HepG2 (cell line): ENCODE results near the gene AK2. TPM values are rescaled to one million over a fixed set of nuclear protein-coding genes. Genes with fewer than 3 reads are reported as not detected.

Source experiments
- FOXO1 ChIP-seq: sonication (generic); formaldehyde crosslinking; IDR thresholded peaks from 2 replicates; pipeline ENCODE4 v1.4.0; 2020; ENCODE audit warnings: missing genetic modification reagents
- HNF4G ChIP-seq, 2 experiments: sonication (generic) in 1 of 2; formaldehyde crosslinking in 1 of 2; IDR thresholded peaks; 2 replicates each; pipeline versions ENCODE4 v1.4.0 to v1.6.1; 2011 to 2020; ENCODE audit warnings: borderline replicate concordance in 2 of 2, low read depth in 2 of 2, mild to moderate bottlenecking in 2 of 2, low read length in 1 of 2, missing genetic modification reagents in 1 of 2, moderate library complexity in 1 of 2
- IKZF1 ChIP-seq: fragments of 450-650 bp; IDR thresholded peaks from 2 replicates; pipeline ENCODE4 v1.7.1; 2016
- MXI1 ChIP-seq: IDR thresholded peaks from 3 replicates; pipeline ENCODE4 v1.6.1; 2012; ENCODE audit warnings: low read depth, low read length, inconsistent platforms, borderline replicate concordance
- NONO ChIP-seq, 2 experiments: fragments of 450-650 bp in 1 of 2; sonication (generic) in 1 of 2; formaldehyde crosslinking in 1 of 2; IDR thresholded peaks in 1 of 2; conservative IDR thresholded peaks in 1 of 2; 2 replicates each; pipeline versions ENCODE4 v1.6.1 to v1.8.0; 2017 to 2022; ENCODE audit warnings: mild to moderate bottlenecking in 1 of 2, missing genetic modification reagents in 1 of 2, moderate library complexity in 1 of 2
- RFX5 ChIP-seq: IDR thresholded peaks from 2 replicates; pipeline ENCODE4 v1.6.1; 2011; ENCODE audit warnings: low read depth, low read length, improper control_type of control experiment
- TEAD3 ChIP-seq: optimal IDR thresholded peaks from 2 replicates; pipeline ENCODE3; 2016; ENCODE audit warnings: borderline replicate concordance
- ZNF605 ChIP-seq: sonication (generic); formaldehyde crosslinking; IDR thresholded peaks from 2 replicates; pipeline ENCODE4 v1.8.0; 2022; ENCODE audit warnings: mild to moderate bottlenecking, missing genetic modification reagents
- polyA plus RNA-seq, 8 experiments: library from polyadenylated mRNA; depleted of rRNA in 3 of 8; stranded (reverse) in 7 of 8; unstranded in 1 of 8; fragments of >200 nt; fragmentation: Illumina TruSeq in 4 of 8; extraction: Trizol in 4 of 8; gene quantifications; 2 replicates each; pipeline versions ENCODE4 v1.2.1 to v1.2.3, GENCODE V29; 2011 to 2016; ENCODE audit warnings: low read depth in 4 of 8, missing spikeins in 1 of 8, mixed read lengths in 1 of 8; ENCODE audit not compliant: insufficient read depth in 1 of 8
- total RNA-seq, 5 experiments: library from RNA; depleted of rRNA; stranded (reverse); fragments of >200 nt; fragmentation: Illumina TruSeq; extraction: Trizol; gene quantifications; 2 replicates each; pipeline ENCODE4 v1.2.3, GENCODE V29; 2016; ENCODE audit warnings: low read depth in 1 of 5
- TF ChIP-seq, protein P1 (sequence below): IDR thresholded peaks from 2 replicates; pipeline ENCODE4 v1.6.1; 2016; ENCODE audit warnings: low read depth, missing genetic modification reagents, missing compliant biosample characterization
- TF ChIP-seq, protein P2 (sequence below): sonication (generic); formaldehyde crosslinking; IDR thresholded peaks from 2 replicates; pipeline ENCODE4 v1.5.1; 2020; ENCODE audit warnings: mild to moderate bottlenecking, missing genetic modification reagents, moderate library complexity
- TF ChIP-seq, protein P3 (sequence below): sonication (generic); formaldehyde crosslinking; IDR thresholded peaks from 2 replicates; pipeline ENCODE4 v1.4.0; 2020; ENCODE audit warnings: missing genetic modification reagents
- TF ChIP-seq, protein P4 (sequence below): sonication (generic); formaldehyde crosslinking; IDR thresholded peaks from 2 replicates; pipeline ENCODE4 v1.8.1; 2023; ENCODE audit warnings: mild to moderate bottlenecking, inconsistent platforms, moderate library complexity, missing genetic modification reagents, borderline replicate concordance

The AK2 gene
- total and polyA plus RNA-seq, 2 of the 13 experiments (the other 11 are each of a cell fraction or from before 2014, with no cell fraction given): 170 to 188 TPM

DNA sequence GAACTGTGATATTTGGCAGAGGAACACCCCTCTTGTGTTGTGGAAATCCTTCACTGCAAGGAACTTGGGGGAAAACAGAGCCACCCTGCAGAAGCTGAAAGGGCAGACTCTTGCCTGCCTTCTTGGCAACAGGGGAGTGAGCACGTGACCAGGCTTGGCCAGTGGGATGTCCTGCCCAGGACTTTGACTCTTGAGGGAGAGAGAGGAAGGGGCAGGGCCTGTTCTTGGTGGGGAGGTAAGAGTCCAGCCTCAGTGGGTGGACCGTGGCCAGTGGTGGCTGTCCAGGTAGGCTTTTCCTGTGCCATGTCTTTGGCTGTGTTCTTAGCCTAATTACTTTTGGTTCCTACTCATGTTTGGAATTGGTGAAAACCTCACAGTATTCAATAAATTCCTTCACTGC, 8.6 kb upstream of the AK2 start (continued):
- TF ChIP-seq, protein P1, sequence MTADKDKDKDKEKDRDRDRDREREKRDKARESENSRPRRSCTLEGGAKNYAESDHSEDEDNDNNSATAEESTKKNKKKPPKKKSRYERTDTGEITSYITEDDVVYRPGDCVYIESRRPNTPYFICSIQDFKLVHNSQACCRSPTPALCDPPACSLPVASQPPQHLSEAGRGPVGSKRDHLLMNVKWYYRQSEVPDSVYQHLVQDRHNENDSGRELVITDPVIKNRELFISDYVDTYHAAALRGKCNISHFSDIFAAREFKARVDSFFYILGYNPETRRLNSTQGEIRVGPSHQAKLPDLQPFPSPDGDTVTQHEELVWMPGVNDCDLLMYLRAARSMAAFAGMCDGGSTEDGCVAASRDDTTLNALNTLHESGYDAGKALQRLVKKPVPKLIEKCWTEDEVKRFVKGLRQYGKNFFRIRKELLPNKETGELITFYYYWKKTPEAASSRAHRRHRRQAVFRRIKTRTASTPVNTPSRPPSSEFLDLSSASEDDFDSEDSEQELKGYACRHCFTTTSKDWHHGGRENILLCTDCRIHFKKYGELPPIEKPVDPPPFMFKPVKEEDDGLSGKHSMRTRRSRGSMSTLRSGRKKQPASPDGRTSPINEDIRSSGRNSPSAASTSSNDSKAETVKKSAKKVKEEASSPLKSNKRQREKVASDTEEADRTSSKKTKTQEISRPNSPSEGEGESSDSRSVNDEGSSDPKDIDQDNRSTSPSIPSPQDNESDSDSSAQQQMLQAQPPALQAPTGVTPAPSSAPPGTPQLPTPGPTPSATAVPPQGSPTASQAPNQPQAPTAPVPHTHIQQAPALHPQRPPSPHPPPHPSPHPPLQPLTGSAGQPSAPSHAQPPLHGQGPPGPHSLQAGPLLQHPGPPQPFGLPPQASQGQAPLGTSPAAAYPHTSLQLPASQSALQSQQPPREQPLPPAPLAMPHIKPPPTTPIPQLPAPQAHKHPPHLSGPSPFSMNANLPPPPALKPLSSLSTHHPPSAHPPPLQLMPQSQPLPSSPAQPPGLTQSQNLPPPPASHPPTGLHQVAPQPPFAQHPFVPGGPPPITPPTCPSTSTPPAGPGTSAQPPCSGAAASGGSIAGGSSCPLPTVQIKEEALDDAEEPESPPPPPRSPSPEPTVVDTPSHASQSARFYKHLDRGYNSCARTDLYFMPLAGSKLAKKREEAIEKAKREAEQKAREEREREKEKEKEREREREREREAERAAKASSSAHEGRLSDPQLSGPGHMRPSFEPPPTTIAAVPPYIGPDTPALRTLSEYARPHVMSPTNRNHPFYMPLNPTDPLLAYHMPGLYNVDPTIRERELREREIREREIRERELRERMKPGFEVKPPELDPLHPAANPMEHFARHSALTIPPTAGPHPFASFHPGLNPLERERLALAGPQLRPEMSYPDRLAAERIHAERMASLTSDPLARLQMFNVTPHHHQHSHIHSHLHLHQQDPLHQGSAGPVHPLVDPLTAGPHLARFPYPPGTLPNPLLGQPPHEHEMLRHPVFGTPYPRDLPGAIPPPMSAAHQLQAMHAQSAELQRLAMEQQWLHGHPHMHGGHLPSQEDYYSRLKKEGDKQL (CRISPR knock-in tag): no peak
- TF ChIP-seq, protein P2, sequence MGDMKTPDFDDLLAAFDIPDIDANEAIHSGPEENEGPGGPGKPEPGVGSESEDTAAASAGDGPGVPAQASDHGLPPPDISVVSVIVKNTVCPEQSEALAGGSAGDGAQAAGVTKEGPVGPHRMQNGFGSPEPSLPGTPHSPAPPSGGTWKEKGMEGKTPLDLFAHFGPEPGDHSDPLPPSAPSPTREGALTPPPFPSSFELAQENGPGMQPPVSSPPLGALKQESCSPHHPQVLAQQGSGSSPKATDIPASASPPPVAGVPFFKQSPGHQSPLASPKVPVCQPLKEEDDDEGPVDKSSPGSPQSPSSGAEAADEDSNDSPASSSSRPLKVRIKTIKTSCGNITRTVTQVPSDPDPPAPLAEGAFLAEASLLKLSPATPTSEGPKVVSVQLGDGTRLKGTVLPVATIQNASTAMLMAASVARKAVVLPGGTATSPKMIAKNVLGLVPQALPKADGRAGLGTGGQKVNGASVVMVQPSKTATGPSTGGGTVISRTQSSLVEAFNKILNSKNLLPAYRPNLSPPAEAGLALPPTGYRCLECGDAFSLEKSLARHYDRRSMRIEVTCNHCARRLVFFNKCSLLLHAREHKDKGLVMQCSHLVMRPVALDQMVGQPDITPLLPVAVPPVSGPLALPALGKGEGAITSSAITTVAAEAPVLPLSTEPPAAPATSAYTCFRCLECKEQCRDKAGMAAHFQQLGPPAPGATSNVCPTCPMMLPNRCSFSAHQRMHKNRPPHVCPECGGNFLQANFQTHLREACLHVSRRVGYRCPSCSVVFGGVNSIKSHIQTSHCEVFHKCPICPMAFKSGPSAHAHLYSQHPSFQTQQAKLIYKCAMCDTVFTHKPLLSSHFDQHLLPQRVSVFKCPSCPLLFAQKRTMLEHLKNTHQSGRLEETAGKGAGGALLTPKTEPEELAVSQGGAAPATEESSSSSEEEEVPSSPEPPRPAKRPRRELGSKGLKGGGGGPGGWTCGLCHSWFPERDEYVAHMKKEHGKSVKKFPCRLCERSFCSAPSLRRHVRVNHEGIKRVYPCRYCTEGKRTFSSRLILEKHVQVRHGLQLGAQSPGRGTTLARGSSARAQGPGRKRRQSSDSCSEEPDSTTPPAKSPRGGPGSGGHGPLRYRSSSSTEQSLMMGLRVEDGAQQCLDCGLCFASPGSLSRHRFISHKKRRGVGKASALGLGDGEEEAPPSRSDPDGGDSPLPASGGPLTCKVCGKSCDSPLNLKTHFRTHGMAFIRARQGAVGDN (CRISPR knock-in tag): peak; percentile 53
- TF ChIP-seq, protein P3, sequence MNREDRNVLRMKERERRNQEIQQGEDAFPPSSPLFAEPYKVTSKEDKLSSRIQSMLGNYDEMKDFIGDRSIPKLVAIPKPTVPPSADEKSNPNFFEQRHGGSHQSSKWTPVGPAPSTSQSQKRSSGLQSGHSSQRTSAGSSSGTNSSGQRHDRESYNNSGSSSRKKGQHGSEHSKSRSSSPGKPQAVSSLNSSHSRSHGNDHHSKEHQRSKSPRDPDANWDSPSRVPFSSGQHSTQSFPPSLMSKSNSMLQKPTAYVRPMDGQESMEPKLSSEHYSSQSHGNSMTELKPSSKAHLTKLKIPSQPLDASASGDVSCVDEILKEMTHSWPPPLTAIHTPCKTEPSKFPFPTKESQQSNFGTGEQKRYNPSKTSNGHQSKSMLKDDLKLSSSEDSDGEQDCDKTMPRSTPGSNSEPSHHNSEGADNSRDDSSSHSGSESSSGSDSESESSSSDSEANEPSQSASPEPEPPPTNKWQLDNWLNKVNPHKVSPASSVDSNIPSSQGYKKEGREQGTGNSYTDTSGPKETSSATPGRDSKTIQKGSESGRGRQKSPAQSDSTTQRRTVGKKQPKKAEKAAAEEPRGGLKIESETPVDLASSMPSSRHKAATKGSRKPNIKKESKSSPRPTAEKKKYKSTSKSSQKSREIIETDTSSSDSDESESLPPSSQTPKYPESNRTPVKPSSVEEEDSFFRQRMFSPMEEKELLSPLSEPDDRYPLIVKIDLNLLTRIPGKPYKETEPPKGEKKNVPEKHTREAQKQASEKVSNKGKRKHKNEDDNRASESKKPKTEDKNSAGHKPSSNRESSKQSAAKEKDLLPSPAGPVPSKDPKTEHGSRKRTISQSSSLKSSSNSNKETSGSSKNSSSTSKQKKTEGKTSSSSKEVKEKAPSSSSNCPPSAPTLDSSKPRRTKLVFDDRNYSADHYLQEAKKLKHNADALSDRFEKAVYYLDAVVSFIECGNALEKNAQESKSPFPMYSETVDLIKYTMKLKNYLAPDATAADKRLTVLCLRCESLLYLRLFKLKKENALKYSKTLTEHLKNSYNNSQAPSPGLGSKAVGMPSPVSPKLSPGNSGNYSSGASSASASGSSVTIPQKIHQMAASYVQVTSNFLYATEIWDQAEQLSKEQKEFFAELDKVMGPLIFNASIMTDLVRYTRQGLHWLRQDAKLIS: no peak
- no peak for TF ChIP-seq MXI1
- 0 out of 2 replicates have a peak, but pooled peaks have one; percentile 13 for TF ChIP-seq FOXO1 (CRISPR knock-in tag)
- TF ChIP-seq RFX5: peak; percentile 51; the same call in 1 of the 2 replicates
- TF ChIP-seq IKZF1: no peak
- no peak for TF ChIP-seq ZNF605 (CRISPR knock-in tag)
- TF ChIP-seq HNF4G (IDR thresholded peaks at IDR 0.05; ENCODE audit: borderline replicate concordance, low read depth, low read length): peak; percentile 66
- TF ChIP-seq HNF4G (CRISPR knock-in tag; IDR thresholded peaks at IDR 0.05; ENCODE audit: borderline replicate concordance, low read depth): no peak
- no peak for TF ChIP-seq NONO (IDR thresholded peaks at IDR 0.05)
- TF ChIP-seq NONO (CRISPR knock-in tag; conservative IDR thresholded peaks at IDR 0.05): no peak
- peak; percentile 22 for TF ChIP-seq TEAD3 (CRISPR knock-in tag)
- TF ChIP-seq, protein P4, sequence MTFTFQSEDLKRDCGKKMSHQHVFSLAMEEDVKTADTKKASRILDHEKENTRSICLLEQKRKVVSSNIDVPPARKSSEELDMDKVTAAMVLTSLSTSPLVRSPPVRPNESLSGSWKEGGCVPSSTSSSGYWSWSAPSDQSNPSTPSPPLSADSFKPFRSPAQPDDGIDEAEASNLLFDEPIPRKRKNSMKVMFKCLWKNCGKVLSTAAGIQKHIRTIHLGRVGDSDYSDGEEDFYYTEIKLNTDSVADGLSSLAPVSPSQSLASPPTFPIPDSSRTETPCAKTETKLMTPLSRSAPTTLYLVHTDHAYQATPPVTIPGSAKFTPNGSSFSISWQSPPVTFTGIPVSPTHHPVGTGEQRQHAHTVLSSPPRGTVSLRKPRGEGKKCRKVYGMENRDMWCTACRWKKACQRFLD (CRISPR knock-in tag): no peak
